GM23338 (cell line): Measurements from ENCODE around the gene STPG4. TPM values are rescaled to one million over a fixed set of nuclear protein-coding genes. Genes with fewer than 3 reads are reported as not detected.

ENCODE experiments used
- EZH2 ChIP-seq: fragments of 200-600 bp; sonication (generic); IDR thresholded peaks from one replicate; pipeline ENCODE4 v1.8.0; 2017; ENCODE audit warnings: antibody characterized with exemption, mild to moderate bottlenecking, low read depth; ENCODE audit not compliant: unreplicated experiment
- NANOG ChIP-seq: IDR thresholded peaks from 2 replicates; pipeline ENCODE4 v1.6.1; 2016; ENCODE audit warnings: antibody characterized with exemption, borderline replicate concordance
- polyA plus RNA-seq: library from polyadenylated mRNA; unstranded; fragments of >200 nt; fragmentation: Nextera tagmentation; extraction: Ambion mirVana; gene quantifications from 2 replicates; pipeline ENCODE4 v1.2.1, GENCODE V29; 2016
- total RNA-seq: library from RNA; depleted of rRNA; stranded (reverse); fragments of >200 nt; shearing (Covaris generic); gene quantifications from 2 replicates; pipeline ENCODE4 v1.2.3, GENCODE V29; 2014
- TF ChIP-seq, protein P1 (sequence below): fragments of 250-450 bp; sonication (Bioruptor Pico); IDR thresholded peaks from 2 replicates; pipeline ENCODE4 v1.5.0; 2020; ENCODE audit warnings: mild to moderate bottlenecking, moderate library complexity
- TF ChIP-seq, protein P2 (sequence below): IDR thresholded peaks from one replicate; pipeline ENCODE4 v1.6.1; 2018; ENCODE audit warnings: antibody characterized with exemption; ENCODE audit not compliant: unreplicated experiment
- TF ChIP-seq, protein P3 (sequence below): IDR thresholded peaks from 2 replicates; pipeline ENCODE4 v1.6.1; 2016; ENCODE audit warnings: antibody characterized with exemption

The STPG4 gene
- total and polyA plus RNA-seq, 2 experiments from 2014 or later = 0.28 TPM; not detected in 1

DNA sequence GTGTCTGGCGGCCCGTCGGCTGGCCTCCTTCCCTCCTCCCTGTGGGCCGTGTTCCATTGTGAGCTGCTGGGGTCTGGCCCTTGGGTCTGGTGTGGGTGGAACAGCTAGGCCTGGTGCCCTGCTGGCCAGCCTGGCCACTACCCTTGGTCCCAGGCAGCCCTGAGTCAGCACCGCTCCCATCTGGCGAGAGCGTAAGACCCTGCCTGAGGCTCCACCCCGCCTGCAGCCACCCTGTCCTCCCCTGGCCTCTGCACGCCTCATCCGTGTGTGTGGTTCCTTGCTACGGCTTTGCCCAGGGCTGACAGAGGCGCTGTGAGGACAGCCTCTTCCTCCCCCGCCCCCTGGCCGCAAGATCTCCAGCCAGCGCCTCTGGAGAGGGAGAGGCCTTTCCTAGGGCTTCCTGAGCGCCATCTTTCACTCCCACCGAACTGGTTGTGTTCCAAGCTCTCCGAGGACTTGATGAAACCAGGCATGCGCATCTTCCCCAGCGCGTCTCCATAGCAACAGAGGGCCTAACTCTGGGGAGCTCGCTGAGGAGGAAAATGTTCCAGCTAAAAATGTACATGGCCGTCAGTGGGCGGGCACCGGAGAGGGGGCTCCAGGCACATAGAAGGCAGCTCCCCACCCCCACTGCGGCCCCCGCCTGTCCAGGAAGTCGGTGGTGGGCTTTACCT is 83.0 kb downstream of the STPG4 start (continued):
- TF ChIP-seq, protein P1, sequence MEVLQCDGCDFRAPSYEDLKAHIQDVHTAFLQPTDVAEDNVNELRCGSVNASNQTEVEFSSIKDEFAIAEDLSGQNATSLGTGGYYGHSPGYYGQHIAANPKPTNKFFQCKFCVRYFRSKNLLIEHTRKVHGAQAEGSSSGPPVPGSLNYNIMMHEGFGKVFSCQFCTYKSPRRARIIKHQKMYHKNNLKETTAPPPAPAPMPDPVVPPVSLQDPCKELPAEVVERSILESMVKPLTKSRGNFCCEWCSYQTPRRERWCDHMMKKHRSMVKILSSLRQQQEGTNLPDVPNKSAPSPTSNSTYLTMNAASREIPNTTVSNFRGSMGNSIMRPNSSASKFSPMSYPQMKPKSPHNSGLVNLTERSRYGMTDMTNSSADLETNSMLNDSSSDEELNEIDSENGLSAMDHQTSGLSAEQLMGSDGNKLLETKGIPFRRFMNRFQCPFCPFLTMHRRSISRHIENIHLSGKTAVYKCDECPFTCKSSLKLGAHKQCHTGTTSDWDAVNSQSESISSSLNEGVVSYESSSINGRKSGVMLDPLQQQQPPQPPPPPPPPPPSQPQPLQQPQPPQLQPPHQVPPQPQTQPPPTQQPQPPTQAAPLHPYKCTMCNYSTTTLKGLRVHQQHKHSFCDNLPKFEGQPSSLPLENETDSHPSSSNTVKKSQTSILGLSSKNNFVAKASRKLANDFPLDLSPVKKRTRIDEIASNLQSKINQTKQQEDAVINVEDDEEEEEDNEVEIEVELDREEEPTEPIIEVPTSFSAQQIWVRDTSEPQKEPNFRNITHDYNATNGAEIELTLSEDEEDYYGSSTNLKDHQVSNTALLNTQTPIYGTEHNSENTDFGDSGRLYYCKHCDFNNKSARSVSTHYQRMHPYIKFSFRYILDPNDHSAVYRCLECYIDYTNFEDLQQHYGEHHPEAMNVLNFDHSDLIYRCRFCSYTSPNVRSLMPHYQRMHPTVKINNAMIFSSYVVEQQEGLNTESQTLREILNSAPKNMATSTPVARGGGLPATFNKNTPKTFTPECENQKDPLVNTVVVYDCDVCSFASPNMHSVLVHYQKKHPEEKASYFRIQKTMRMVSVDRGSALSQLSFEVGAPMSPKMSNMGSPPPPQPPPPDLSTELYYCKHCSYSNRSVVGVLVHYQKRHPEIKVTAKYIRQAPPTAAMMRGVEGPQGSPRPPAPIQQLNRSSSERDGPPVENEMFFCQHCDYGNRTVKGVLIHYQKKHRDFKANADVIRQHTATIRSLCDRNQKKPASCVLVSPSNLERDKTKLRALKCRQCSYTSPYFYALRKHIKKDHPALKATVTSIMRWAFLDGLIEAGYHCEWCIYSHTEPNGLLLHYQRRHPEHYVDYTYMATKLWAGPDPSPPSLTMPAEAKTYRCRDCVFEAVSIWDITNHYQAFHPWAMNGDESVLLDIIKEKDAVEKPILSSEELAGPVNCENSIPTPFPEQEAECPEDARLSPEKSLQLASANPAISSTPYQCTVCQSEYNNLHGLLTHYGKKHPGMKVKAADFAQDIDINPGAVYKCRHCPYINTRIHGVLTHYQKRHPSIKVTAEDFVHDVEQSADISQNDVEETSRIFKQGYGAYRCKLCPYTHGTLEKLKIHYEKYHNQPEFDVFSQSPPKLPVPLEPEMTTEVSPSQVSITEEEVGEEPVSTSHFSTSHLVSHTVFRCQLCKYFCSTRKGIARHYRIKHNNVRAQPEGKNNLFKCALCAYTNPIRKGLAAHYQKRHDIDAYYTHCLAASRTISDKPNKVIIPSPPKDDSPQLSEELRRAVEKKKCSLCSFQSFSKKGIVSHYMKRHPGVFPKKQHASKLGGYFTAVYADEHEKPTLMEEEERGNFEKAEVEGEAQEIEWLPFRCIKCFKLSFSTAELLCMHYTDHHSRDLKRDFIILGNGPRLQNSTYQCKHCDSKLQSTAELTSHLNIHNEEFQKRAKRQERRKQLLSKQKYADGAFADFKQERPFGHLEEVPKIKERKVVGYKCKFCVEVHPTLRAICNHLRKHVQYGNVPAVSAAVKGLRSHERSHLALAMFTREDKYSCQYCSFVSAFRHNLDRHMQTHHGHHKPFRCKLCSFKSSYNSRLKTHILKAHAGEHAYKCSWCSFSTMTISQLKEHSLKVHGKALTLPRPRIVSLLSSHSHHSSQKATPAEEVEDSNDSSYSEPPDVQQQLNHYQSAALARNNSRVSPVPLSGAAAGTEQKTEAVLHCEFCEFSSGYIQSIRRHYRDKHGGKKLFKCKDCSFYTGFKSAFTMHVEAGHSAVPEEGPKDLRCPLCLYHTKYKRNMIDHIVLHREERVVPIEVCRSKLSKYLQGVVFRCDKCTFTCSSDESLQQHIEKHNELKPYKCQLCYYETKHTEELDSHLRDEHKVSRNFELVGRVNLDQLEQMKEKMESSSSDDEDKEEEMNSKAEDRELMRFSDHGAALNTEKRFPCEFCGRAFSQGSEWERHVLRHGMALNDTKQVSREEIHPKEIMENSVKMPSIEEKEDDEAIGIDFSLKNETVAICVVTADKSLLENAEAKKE (CRISPR knock-in tag) = no peak
- TF ChIP-seq, protein P2, sequence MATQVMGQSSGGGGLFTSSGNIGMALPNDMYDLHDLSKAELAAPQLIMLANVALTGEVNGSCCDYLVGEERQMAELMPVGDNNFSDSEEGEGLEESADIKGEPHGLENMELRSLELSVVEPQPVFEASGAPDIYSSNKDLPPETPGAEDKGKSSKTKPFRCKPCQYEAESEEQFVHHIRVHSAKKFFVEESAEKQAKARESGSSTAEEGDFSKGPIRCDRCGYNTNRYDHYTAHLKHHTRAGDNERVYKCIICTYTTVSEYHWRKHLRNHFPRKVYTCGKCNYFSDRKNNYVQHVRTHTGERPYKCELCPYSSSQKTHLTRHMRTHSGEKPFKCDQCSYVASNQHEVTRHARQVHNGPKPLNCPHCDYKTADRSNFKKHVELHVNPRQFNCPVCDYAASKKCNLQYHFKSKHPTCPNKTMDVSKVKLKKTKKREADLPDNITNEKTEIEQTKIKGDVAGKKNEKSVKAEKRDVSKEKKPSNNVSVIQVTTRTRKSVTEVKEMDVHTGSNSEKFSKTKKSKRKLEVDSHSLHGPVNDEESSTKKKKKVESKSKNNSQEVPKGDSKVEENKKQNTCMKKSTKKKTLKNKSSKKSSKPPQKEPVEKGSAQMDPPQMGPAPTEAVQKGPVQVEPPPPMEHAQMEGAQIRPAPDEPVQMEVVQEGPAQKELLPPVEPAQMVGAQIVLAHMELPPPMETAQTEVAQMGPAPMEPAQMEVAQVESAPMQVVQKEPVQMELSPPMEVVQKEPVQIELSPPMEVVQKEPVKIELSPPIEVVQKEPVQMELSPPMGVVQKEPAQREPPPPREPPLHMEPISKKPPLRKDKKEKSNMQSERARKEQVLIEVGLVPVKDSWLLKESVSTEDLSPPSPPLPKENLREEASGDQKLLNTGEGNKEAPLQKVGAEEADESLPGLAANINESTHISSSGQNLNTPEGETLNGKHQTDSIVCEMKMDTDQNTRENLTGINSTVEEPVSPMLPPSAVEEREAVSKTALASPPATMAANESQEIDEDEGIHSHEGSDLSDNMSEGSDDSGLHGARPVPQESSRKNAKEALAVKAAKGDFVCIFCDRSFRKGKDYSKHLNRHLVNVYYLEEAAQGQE = no peak
- TF ChIP-seq NANOG (no peak), EZH2 (no peak)
- TF ChIP-seq, protein P3, sequence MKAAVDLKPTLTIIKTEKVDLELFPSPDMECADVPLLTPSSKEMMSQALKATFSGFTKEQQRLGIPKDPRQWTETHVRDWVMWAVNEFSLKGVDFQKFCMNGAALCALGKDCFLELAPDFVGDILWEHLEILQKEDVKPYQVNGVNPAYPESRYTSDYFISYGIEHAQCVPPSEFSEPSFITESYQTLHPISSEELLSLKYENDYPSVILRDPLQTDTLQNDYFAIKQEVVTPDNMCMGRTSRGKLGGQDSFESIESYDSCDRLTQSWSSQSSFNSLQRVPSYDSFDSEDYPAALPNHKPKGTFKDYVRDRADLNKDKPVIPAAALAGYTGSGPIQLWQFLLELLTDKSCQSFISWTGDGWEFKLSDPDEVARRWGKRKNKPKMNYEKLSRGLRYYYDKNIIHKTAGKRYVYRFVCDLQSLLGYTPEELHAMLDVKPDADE = no peak
